Measurements from ENCODE around the gene GRK2.

GRK2 gene

GRCh38 chr11:67269401-67270255 is 3.4 kb downstream of the GRK2 start:
- no peak for DNase-seq (ENCODE audit: low read depth in 1 of 2, low spot score in 1 of 2)

GRCh38 chr11:67270256-67271204 is 4.3 kb downstream of the GRK2 start:
- DNase-seq (ENCODE audit: low read depth in 1 of 2, low spot score in 1 of 2) = no peak

DNA sequence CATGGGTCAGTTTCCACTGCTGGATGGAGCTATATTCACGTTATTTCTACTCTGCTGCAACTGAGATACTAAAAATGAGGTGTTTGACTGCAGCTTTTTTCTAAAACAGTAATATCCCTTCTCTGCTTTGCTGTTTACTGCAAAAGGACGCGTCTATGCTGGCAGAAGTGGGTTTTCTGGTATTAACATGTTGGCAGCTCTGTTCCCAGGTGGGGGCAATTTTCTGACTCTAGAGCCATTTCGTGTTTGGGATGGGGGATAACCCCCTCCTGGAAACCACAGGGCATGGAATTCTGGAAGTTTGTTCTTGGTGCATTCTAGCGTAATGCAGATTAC is 4.9 kb downstream of the GRK2 start:
- DNase-seq (ENCODE audit: low read depth in 1 of 2, low spot score in 1 of 2) = no peak

GRCh38 chr11:67271541-67272284 is 5.4 kb downstream of the GRK2 start:
- no peak for DNase-seq (ENCODE audit: low read depth in 1 of 2, low spot score in 1 of 2)

GRCh38 chr11:67272327-67273259 is 6.3 kb downstream of the GRK2 start:
- no peak for DNase-seq (ENCODE audit: low read depth in 1 of 2, low spot score in 1 of 2)

DNA sequence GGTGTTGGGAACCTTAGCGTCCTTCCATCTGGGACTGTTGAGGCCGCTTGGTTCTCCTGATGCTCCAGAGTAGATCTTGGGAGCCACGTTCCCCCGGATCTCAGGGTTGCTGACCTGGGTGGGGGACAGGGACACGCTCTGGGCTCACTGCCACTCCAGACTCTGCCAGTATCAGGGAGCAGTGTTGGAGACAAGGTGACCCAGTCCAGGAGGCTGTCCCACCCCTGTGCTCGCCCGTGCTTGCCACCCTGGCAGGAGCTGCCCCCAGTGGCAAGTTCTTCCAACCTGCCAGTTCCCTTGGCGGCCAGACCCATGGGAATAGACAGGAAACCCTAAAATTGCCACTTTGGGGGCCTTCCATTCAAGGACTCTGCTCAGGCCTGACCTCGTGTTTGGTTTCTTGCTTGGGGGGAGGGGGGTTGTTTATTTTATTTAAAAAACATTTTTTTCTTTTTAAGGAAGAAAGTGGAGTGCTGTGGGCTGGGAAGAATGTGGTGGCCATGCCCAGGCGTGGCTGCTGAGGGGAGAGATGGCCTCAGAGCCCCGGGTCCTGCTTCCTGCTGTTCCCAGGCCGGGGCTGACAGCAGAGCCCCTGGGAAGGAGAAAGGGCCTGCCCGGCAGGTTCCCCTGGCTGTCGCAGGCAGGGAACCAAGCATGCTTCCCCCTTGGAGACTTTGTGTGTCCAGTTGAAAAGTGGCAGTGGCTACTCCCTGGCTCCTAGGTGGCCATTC is 7.2 kb downstream of the GRK2 start:
- no peak for DNase-seq (ENCODE audit: low read depth in 1 of 2, low spot score in 1 of 2)

GRCh38 chr11:67274768-67275605 is 8.7 kb downstream of the GRK2 start:
- DNase-seq (ENCODE audit: low read depth in 1 of 2, low spot score in 1 of 2) = no peak

- no peak for DNase-seq (ENCODE audit: low read depth in 1 of 2, low spot score in 1 of 2)
Observed at GRCh38 chr11:67275606-67276409, 9.5 kb downstream of the GRK2 start.

DNA sequence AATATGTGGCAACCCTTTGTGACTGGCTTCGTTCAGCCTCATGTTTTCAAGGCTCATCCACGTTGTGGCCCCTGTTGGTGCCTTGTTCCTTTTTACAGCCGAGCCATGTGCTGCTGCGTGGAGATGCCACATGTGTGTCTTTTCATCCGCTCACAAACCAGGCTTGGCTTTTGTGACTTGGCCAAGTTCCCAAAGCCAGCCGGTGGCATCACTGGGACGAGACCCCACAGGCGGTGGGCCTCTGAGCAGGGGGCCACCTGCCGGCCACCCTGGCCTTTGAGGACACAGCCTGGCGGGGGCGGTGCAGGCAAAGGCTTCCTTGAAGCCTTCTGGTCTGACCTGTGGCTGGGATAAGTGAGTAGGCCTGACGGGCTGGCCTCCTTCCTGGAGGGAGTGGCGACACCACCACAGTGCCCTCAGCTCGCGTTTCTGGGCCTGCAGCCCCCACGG is 10.5 kb downstream of the GRK2 start:
- DNase-seq (ENCODE audit: low read depth in 1 of 2, low spot score in 1 of 2) = no peak

GRCh38 chr11:67277231-67277961 is 11.1 kb downstream of the GRK2 start:
- DNase-seq (ENCODE audit: low read depth in 1 of 2, low spot score in 1 of 2) = peak; percentile 68 to 84

DNA sequence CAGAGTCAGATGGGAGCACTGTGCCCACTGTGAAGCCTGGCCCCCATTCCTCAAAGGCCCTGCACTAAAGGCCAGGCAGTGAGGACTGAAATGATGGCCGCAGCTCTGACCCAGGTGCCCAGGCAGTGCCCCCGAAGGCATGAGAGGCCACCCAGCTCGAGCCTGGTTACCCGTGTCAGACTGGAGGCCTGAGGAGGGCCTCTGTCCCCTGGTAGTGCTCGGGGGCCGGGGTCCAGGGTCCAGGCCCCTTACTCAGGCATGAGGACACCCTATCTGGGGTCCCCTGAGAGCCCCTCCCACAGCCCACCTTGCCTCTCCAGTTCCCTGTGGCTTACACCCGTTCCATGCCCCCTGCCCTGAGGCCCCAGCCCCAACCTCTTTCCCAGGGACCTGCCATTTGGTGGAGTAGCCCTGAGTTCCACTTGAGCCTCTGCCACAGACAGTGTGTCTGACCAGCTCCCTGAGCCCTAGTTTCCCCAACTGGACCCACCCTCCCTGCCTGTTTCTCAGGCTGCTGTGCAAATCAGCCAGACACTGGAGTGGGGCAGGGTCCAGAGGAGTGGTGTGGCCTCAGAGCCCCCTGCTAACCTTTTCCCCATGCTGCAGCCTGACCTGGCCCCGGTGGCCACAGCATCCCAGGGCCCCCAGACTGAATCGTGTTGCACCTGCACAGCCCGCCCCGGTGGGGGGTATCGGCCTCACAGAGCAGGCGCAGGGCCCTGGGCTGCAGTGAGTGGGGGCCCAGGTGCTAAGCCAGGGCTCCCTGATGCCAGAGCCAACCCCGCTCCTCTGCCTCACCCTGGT is 12.1 kb downstream of the GRK2 start:
- no peak for DNase-seq (ENCODE audit: low read depth in 1 of 2, low spot score in 1 of 2)

DNA sequence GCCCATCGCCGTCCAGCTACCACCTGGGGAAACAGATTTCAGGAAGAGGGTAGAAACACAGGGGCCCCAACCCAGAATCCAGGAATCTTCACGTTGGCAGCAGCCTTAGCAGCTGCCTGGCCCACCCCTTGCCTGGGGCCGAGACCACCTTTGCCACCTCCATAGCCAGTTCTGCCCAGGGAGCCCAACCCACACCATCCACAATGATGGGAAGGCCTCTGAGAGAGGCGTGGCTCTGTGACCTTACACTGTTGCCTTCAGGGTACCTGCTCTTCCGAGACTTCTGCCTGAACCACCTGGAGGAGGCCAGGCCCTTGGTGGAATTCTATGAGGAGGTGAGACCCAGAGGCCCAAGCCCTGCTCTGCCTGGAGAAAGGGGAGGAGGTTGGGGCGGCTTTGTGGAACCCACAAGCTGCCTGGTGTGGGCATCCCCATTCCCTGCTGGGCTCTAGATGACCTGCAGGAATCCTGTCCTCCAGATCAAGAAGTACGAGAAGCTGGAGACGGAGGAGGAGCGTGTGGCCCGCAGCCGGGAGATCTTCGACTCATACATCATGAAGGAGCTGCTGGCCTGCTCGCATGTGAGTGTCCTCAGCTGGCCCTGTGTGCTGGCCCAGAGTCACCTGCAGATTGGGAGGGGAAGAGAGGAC is 12.8 kb downstream of the GRK2 start:
- no peak for DNase-seq (ENCODE audit: low read depth in 1 of 2, low spot score in 1 of 2)

GRCh38 chr11:67279589-67280340 is 13.5 kb downstream of the GRK2 start:
- DNase-seq (ENCODE audit: low read depth in 1 of 2, low spot score in 1 of 2) = no peak

- DNase-seq (ENCODE audit: low read depth in 1 of 2, low spot score in 1 of 2) = no peak
Observed at GRCh38 chr11:67280341-67280787, 14.1 kb downstream of the GRK2 start.

All from activated CD4-positive, alpha-beta T cell treated with anti-CD3 and anti-CD28 coated beads, Interleukin-2, amount 50 U/mL, for 24 hours (primary cell).